HepG2 (cell line): Measurements from ENCODE around the gene MAP1LC3A. TPM values are rescaled to one million over a fixed set of nuclear protein-coding genes. Genes with fewer than 3 reads are reported as not detected.

Source experiments
- ELF1 ChIP-seq: sonication (generic); formaldehyde crosslinking; IDR thresholded peaks from 2 replicates; pipeline ENCODE4 v1.4.0; 2020; ENCODE audit warnings: missing genetic modification reagents
- GPN1 ChIP-seq: sonication (generic); formaldehyde crosslinking; IDR thresholded peaks from 2 replicates; pipeline ENCODE4 v1.5.1; 2020; ENCODE audit warnings: missing genetic modification reagents, borderline replicate concordance
- HOXA5 ChIP-seq: sonication (generic); formaldehyde crosslinking; IDR thresholded peaks from 2 replicates; pipeline ENCODE4 v1.4.0; 2020; ENCODE audit warnings: missing genetic modification reagents
- ISX ChIP-seq: sonication (generic); formaldehyde crosslinking; conservative IDR thresholded peaks from 2 replicates; pipeline ENCODE4 v1.5.0; 2020; ENCODE audit warnings: missing genetic modification reagents
- KDM6A ChIP-seq: IDR thresholded peaks from 2 replicates; pipeline ENCODE4 v1.6.1; 2016; ENCODE audit warnings: low read depth
- PCBP1 ChIP-seq: fragments of 200-400 bp; formaldehyde crosslinking; IDR thresholded peaks from 2 replicates; pipeline ENCODE4 v1.6.1; 2017; ENCODE audit warnings: mild to moderate bottlenecking, low read depth, low read length, borderline replicate concordance
- SALL2 ChIP-seq: sonication (generic); formaldehyde crosslinking; IDR thresholded peaks from 2 replicates; pipeline ENCODE4 v1.8.1; 2023; ENCODE audit warnings: mild to moderate bottlenecking, missing genetic modification reagents, inconsistent platforms
- SIN3B ChIP-seq: fragments of 150-350 bp; IDR thresholded peaks from 2 replicates; pipeline ENCODE4 v1.6.1; 2014; ENCODE audit warnings: low read length
- SUZ12 ChIP-seq: fragments of 150-350 bp; IDR thresholded peaks from 2 replicates; pipeline ENCODE4 v1.6.1; 2014; ENCODE audit warnings: low read depth, low read length
- XRCC5 ChIP-seq: fragments of 200-400 bp; formaldehyde crosslinking; optimal IDR thresholded peaks from 2 replicates; pipeline ENCODE3; 2017; ENCODE audit warnings: mild to moderate bottlenecking, low read length
- ZBTB40 ChIP-seq, 2 experiments: fragments of 450-650 bp in 1 of 2; sonication (generic) in 1 of 2; formaldehyde crosslinking in 1 of 2; IDR thresholded peaks; 2 replicates each; pipeline versions ENCODE4 v1.6.1 to v1.8.0; 2016 to 2022; ENCODE audit warnings: antibody characterized with exemption in 1 of 2, mild to moderate bottlenecking in 1 of 2, missing genetic modification reagents in 1 of 2
- ZFP91 ChIP-seq: sonication (generic); formaldehyde crosslinking; IDR thresholded peaks from 2 replicates; pipeline ENCODE4 v1.9.0; 2022; ENCODE audit warnings: missing genetic modification reagents, mild to moderate bottlenecking, borderline replicate concordance
- ZNF12 ChIP-seq: sonication (generic); formaldehyde crosslinking; IDR thresholded peaks from 2 replicates; pipeline ENCODE4 v1.5.0; 2020; ENCODE audit warnings: missing genetic modification reagents
- ZNF282 ChIP-seq: fragments of 450-650 bp; IDR thresholded peaks from 2 replicates; pipeline ENCODE4 v1.6.1; 2018; ENCODE audit not compliant: partially characterized antibody
- ZNF292 ChIP-seq: sonication (generic); formaldehyde crosslinking; IDR thresholded peaks from 2 replicates; pipeline ENCODE4 v1.8.1; 2022; ENCODE audit warnings: mild to moderate bottlenecking, low read depth, missing genetic modification reagents, borderline replicate concordance
- ZNF556 ChIP-seq: sonication (generic); formaldehyde crosslinking; IDR thresholded peaks from 2 replicates; pipeline ENCODE4 v1.4.0; 2020; ENCODE audit warnings: mild to moderate bottlenecking, missing genetic modification reagents, borderline replicate concordance
- ZNF83 ChIP-seq: sonication (generic); formaldehyde crosslinking; IDR thresholded peaks from 2 replicates; pipeline ENCODE4 v1.4.0; 2020; ENCODE audit warnings: missing genetic modification reagents, mild to moderate bottlenecking, borderline replicate concordance
- polyA plus RNA-seq, 8 experiments: library from polyadenylated mRNA; depleted of rRNA in 3 of 8; stranded (reverse) in 7 of 8; unstranded in 1 of 8; fragments of >200 nt; fragmentation: Illumina TruSeq in 4 of 8; extraction: Trizol in 4 of 8; gene quantifications; 2 replicates each; pipeline versions ENCODE4 v1.2.1 to v1.2.3, GENCODE V29; 2011 to 2016; ENCODE audit warnings: low read depth in 4 of 8, missing spikeins in 1 of 8, mixed read lengths in 1 of 8; ENCODE audit not compliant: insufficient read depth in 1 of 8
- total RNA-seq, 5 experiments: library from RNA; depleted of rRNA; stranded (reverse); fragments of >200 nt; fragmentation: Illumina TruSeq; extraction: Trizol; gene quantifications; 2 replicates each; pipeline ENCODE4 v1.2.3, GENCODE V29; 2016; ENCODE audit warnings: low read depth in 1 of 5

MAP1LC3A gene
- total and polyA plus RNA-seq, 2 of the 13 experiments (the other 11 are each of a cell fraction or from before 2014, with no cell fraction given), result not detected

- TF ChIP-seq ZNF292 (CRISPR knock-in tag), result 0 out of 2 replicates have a peak, but pooled peaks have one; percentile 24
- TF ChIP-seq ZNF83 (CRISPR knock-in tag), result peak; percentile 54; the same call in 1 of the 2 replicates
- TF ChIP-seq SUZ12, result no peak
- TF ChIP-seq ZBTB40 (IDR thresholded peaks at IDR 0.05), result no peak
- TF ChIP-seq ZBTB40 (CRISPR knock-in tag; IDR thresholded peaks at IDR 0.05), result no peak; the same call in 1 of the 2 replicates
- TF ChIP-seq KDM6A, result no peak
- TF ChIP-seq ZFP91 (CRISPR knock-in tag), result peak; percentile 26; the same call in 1 of the 2 replicates
- no peak; the same call in 1 of the 2 replicates for TF ChIP-seq ZNF12 (CRISPR knock-in tag)
- TF ChIP-seq GPN1 (CRISPR knock-in tag), result no peak
- peak; percentile 60; the same call in 1 of the 2 replicates for TF ChIP-seq ISX (CRISPR knock-in tag)
- TF ChIP-seq SALL2 (CRISPR knock-in tag), result peak; percentile 64; the same call in 1 of the 2 replicates
- no peak for TF ChIP-seq ZNF282
- 0 out of 2 replicates have a peak, but pooled peaks have one; percentile 35 for TF ChIP-seq ZNF556 (CRISPR knock-in tag)
- TF ChIP-seq PCBP1, result no peak
- peak; percentile 31; the same call in 1 of the 2 replicates for TF ChIP-seq HOXA5 (CRISPR knock-in tag)
- no peak for TF ChIP-seq ELF1 (CRISPR knock-in tag)
- peak; percentile 89 for TF ChIP-seq XRCC5
- no peak for TF ChIP-seq SIN3B
Measured at GRCh38 chr20:34515484-34516246, 42.9 kb upstream of the MAP1LC3A start (continued).
